A549 (cell line): ENCODE measurements around the gene TTC21A. TPM values are rescaled to one million over a fixed set of nuclear protein-coding genes. Genes with fewer than 3 reads are reported as not detected.

Source experiments
- ATAC-seq, 2 experiments: fragments of 200-7000 bp in 1 of 2; fragments of >200 bp in 1 of 2; cut with Nextera tagmentation in 1 of 2; cut with Tn5 transposase in 1 of 2; 3 replicates each; pipeline versions ENCODE4 v1.8.0 to v1.9.1; 2018 to 2020; ENCODE audit warnings: mild to moderate bottlenecking in 1 of 2, moderate library complexity in 1 of 2
- CTCF ChIA-PET: fragments of 300-600 bp; sonication (Branson Sonifier 250); formaldehyde crosslinking; extraction: SDS; loops from one replicate; lab custom pipeline; 2021; ENCODE audit warnings: antibody characterized with exemption, inconsistent platforms; lab: Yijun Ruan, JAX
- POLR2A ChIA-PET: fragments of 350-600 bp; formaldehyde crosslinking; extraction: SDS; loops from one replicate; lab custom pipeline; 2021; ENCODE audit warnings: antibody characterized with exemption, inconsistent platforms; lab: Yijun Ruan, JAX
- DNase-seq, 2 experiments: peaks; one replicate each; pipeline versions ENCODE4 v3.0.0 to v3.0.0-alpha.2; 2011 to 2016; ENCODE audit warnings: low read depth in 1 of 2, low spot score in 1 of 2
- FAIRE-seq: peaks from 2 replicates; lab custom pipeline; 2011; peaks lifted over from hg19 to GRCh38; lab: Jason Lieb, UNC
- H3K27ac ChIP-seq, 2 experiments: fragments of >200 bp; sonication (Bioruptor Twin); formaldehyde crosslinking; 3 replicates each; pipeline ENCODE4 v1.5.1; 2016 to 2017
- H3K4me1 ChIP-seq: fragments of >200 bp; sonication (Bioruptor Twin); formaldehyde crosslinking; 3 replicates; pipeline ENCODE4 v1.6.1; 2016
- H3K4me2 ChIP-seq: fragments of >200 bp; sonication (Bioruptor Twin); formaldehyde crosslinking; 3 replicates; pipeline ENCODE4 v1.6.1; 2016
- H3K4me3 ChIP-seq: fragments of >200 bp; sonication (Bioruptor Twin); formaldehyde crosslinking; 3 replicates; pipeline ENCODE4 v1.5.1; 2016
- H3K9me3 ChIP-seq: fragments of >200 bp; sonication (Bioruptor Twin); formaldehyde crosslinking; 3 replicates; pipeline ENCODE4 v1.6.1; 2016
- CEBPB ChIP-seq, 2 experiments: fragments of >200 bp in 1 of 2; sonication (Bioruptor Twin) in 1 of 2; formaldehyde crosslinking in 1 of 2; IDR thresholded peaks; 2 replicates each; pipeline ENCODE4 v1.6.1; 2012 to 2016
- CHD4 ChIP-seq: fragments of 200-600 bp; sonication (generic); IDR thresholded peaks from 2 replicates; pipeline ENCODE4 v1.6.1; 2016; ENCODE audit warnings: antibody characterized with exemption, mild to moderate bottlenecking, borderline replicate concordance
- EHMT2 ChIP-seq: fragments of 200-600 bp; sonication (generic); IDR thresholded peaks from 2 replicates; pipeline ENCODE4 v1.6.1; 2016; ENCODE audit warnings: antibody characterized with exemption, low read depth, mild to moderate bottlenecking, moderate library complexity
- HDAC2 ChIP-seq: fragments of 200-600 bp; sonication (generic); IDR thresholded peaks from 2 replicates; pipeline ENCODE4 v1.6.1; 2016
- HOXB13 ChIP-seq: fragments of 250-450 bp; sonication (Bioruptor Pico); IDR thresholded peaks from 2 replicates; pipeline ENCODE4 v1.5.0; 2020; ENCODE audit warnings: low read depth, mild to moderate bottlenecking, moderate library complexity
- JUN ChIP-seq, 2 experiments: fragments of >200 bp; sonication (Bioruptor Twin); formaldehyde crosslinking; IDR thresholded peaks; 2 replicates in 1 of 2; 3 replicates in 1 of 2; pipeline ENCODE4 v1.6.1; 2016 to 2017
- JUNB ChIP-seq: fragments of >200 bp; sonication (Bioruptor Twin); formaldehyde crosslinking; IDR thresholded peaks from 2 replicates; pipeline ENCODE4 v1.6.1; 2016
- KDM1A ChIP-seq: fragments of 200-600 bp; sonication (generic); IDR thresholded peaks from 2 replicates; pipeline ENCODE4 v1.6.1; 2016; ENCODE audit warnings: low read depth, mild to moderate bottlenecking
- MAFK ChIP-seq: fragments of 450-650 bp; IDR thresholded peaks from 2 replicates; pipeline ENCODE4 v1.6.1; 2014; ENCODE audit not compliant: partially characterized antibody
- PHF8 ChIP-seq: fragments of 200-600 bp; sonication (generic); IDR thresholded peaks from 2 replicates; pipeline ENCODE4 v1.6.1; 2016; ENCODE audit warnings: low read depth, mild to moderate bottlenecking, antibody characterized with exemption, moderate library complexity, borderline replicate concordance
- POLR2A ChIP-seq: IDR thresholded peaks from 2 replicates; pipeline ENCODE4 v1.6.1; 2012; ENCODE audit warnings: mild to moderate bottlenecking, low read length
- RAD21 ChIP-seq, 2 experiments: fragments of >200 bp in 1 of 2; sonication (Bioruptor Twin) in 1 of 2; formaldehyde crosslinking in 1 of 2; IDR thresholded peaks in 1 of 2; conservative IDR thresholded peaks in 1 of 2; 2 replicates in 1 of 2; 3 replicates in 1 of 2; pipeline ENCODE4 v1.6.1; 2012 to 2018; ENCODE audit warnings: inconsistent platforms in 1 of 2
- RARB ChIP-seq: fragments of 250-450 bp; sonication (Bioruptor Pico); IDR thresholded peaks from 2 replicates; pipeline ENCODE4 v1.8.0; 2021; ENCODE audit warnings: mild to moderate bottlenecking, moderate library complexity
- RCOR1 ChIP-seq: fragments of 150-350 bp; IDR thresholded peaks from 2 replicates; pipeline ENCODE4 v1.6.1; 2014; ENCODE audit warnings: antibody characterized with exemption, low read length, low read depth
- RFX5 ChIP-seq: fragments of 450-650 bp; IDR thresholded peaks from 2 replicates; pipeline ENCODE4 v1.7.1; 2014; ENCODE audit warnings: antibody characterized with exemption, mild to moderate bottlenecking, moderate library complexity
- SMC3 ChIP-seq: fragments of >200 bp; sonication (Bioruptor Twin); formaldehyde crosslinking; IDR thresholded peaks from 3 replicates; pipeline ENCODE4 v1.6.1; 2018; ENCODE audit warnings: inconsistent platforms
- ZC3H11A ChIP-seq: fragments of 450-650 bp; IDR thresholded peaks from 2 replicates; pipeline ENCODE4 v1.6.1; 2014; ENCODE audit warnings: antibody characterized with exemption, mild to moderate bottlenecking
- ZSCAN20 ChIP-seq: fragments of 250-450 bp; sonication (Bioruptor Pico); IDR thresholded peaks from 2 replicates; pipeline ENCODE4 v1.8.0; 2022; ENCODE audit warnings: mild to moderate bottlenecking, moderate library complexity
- WGBS: methylation state at CpG from one replicate; pipeline ENCODE4 v1.1.6; 2017; ENCODE audit errors: missing lambda C conversion rate; 5-methylcytosine and 5-hydroxymethylcytosine counted together
- polyA plus RNA-seq, 4 experiments: library from polyadenylated mRNA; depleted of rRNA in 3 of 4; stranded (reverse); fragments of >200 nt; fragmentation: RNase III in 1 of 4; extraction: RNeasy Plus Mini Kit Qiagen cat#74134 plus additional on column Dnase treatment in 1 of 4; gene quantifications; 2 replicates in 3 of 4; 3 replicates in 1 of 4; pipeline ENCODE4 v1.2.3, GENCODE V29; 2011 to 2017
- TF ChIP-seq, protein P1 (sequence below): fragments of 150-350 bp; IDR thresholded peaks from 2 replicates; pipeline ENCODE4 v1.6.1; 2014; ENCODE audit warnings: low read depth, mild to moderate bottlenecking, low read length
- TF ChIP-seq, protein P2 (sequence below): fragments of 250-450 bp; sonication (Bioruptor Pico); IDR thresholded peaks from 2 replicates; pipeline ENCODE4 v1.5.0; 2021; ENCODE audit warnings: mild to moderate bottlenecking, moderate library complexity, borderline replicate concordance
- TF ChIP-seq, protein P3 (sequence below): fragments of >200 bp; sonication (Bioruptor Twin); formaldehyde crosslinking; IDR thresholded peaks from 3 replicates; pipeline ENCODE4 v1.5.1; 2016
- TF ChIP-seq, protein P4 (sequence below): IDR thresholded peaks from 2 replicates; pipeline ENCODE4 v1.6.1; 2012; ENCODE audit warnings: low read depth, borderline replicate concordance
- TF ChIP-seq, protein P5 (sequence below): fragments of 200-600 bp; sonication (generic); IDR thresholded peaks from 2 replicates; pipeline ENCODE4 v1.6.1; 2016; ENCODE audit warnings: antibody characterized with exemption, mild to moderate bottlenecking, moderate library complexity

Gene TTC21A
- polyA plus RNA-seq, 2 of the 4 experiments (the other 2 are of a cell fraction): 1.1 to 1.4 TPM

DNA sequence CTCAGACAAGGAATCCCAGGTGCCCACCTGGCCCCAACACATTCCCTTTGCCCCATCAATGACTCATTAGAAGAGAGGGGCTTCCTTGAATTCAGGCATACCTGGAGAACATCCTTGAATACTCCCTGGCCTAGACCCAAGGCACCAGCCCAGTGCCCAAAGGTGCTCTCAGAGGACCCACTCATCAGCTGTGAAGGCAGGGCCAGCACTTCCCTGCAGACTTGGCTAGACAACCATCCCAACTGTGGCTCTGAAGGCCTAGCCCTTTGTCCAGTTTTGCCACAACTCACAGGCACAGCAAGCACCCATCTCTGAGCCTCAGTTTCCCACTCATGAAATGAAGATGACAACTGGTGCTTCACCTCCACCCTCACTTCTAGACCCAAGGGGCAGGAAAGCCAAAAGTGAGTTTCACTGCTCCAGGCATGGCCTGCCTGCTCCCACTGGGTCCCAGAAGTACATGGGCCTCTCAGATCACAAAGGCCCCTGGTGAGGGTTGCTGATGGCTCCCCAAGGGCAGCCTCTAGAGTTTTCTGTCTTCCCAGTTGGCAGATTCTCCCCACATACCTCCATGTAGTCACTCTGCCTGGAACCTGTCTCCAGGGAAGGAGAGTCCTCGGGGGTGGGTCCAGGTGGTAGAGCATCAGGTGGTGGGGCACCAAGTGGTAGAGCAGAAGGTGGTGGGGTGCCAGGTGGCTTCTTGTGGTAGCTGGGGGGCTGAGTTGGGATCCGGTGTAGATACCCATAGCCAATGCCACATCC lies 7.6 kb upstream of the TTC21A start:
- ChIA-PET CTCF (interaction anchor here (1.0 to 14.1 kb wide), 5 partner anchors 9 to 190 kb away, joined by 3 to 164 read pairs (median 4); no protein-coding TSS in a partner anchor), POLR2A (no interaction called here)

DNA sequence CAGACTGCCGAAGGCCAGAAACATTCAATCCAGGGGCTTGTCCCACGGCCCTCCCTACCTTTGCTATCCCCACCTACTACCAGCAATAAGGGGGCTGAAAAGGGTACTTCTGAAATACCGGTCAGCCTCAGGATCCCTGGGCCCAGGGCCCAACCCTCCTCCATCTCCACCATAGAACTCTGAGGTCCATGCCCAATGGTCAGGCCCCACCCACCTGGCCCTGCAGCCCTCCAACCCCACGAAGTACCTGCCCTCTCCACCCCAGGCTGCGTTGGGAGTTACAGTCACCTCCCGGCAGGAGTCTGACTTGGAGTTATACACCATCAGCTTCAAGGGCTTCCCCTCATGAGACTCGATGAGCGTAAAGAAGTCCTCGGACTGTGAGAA lies 7.0 kb upstream of the TTC21A start:
- FAIRE-seq (no peak), ATAC-seq (no peak), DNase-seq (no peak)
- POLR2A ChIA-PET: no interaction called here
- no peak overlapping the region for H3K27ac ChIP-seq
- H3K4me3 ChIP-seq: no peak overlapping the region
- H3K9me3 ChIP-seq: no peaks in the 10 kb centered on the region
- H3K4me2 ChIP-seq: no peak overlapping the region
- 93% methylated on average over 9 of the region's 9 CpGs for WGBS
- TF ChIP-seq JUNB: no peak
- no peak for TF ChIP-seq CEBPB (IDR thresholded peaks at IDR 0.05)
- no peak for TF ChIP-seq HOXB13 (CRISPR knock-in tag)
- TF ChIP-seq POLR2A: no peak
- TF ChIP-seq, protein P1, sequence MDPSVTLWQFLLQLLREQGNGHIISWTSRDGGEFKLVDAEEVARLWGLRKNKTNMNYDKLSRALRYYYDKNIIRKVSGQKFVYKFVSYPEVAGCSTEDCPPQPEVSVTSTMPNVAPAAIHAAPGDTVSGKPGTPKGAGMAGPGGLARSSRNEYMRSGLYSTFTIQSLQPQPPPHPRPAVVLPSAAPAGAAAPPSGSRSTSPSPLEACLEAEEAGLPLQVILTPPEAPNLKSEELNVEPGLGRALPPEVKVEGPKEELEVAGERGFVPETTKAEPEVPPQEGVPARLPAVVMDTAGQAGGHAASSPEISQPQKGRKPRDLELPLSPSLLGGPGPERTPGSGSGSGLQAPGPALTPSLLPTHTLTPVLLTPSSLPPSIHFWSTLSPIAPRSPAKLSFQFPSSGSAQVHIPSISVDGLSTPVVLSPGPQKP: no peak
- TF ChIP-seq RAD21 (conservative IDR thresholded peaks at IDR 0.05 in 1 of 2, IDR thresholded peaks at IDR 0.05 in 1 of 2): no peak
- TF ChIP-seq HDAC2: no peak
- no peak for TF ChIP-seq SMC3
- TF ChIP-seq, protein P2, sequence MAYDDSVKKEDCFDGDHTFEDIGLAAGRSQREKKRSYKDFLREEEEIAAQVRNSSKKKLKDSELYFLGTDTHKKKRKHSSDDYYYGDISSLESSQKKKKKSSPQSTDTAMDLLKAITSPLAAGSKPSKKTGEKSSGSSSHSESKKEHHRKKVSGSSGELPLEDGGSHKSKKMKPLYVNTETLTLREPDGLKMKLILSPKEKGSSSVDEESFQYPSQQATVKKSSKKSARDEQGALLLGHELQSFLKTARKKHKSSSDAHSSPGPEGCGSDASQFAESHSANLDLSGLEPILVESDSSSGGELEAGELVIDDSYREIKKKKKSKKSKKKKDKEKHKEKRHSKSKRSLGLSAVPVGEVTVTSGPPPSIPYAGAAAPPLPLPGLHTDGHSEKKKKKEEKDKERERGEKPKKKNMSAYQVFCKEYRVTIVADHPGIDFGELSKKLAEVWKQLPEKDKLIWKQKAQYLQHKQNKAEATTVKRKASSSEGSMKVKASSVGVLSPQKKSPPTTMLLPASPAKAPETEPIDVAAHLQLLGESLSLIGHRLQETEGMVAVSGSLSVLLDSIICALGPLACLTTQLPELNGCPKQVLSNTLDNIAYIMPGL (CRISPR knock-in tag): no peak
- TF ChIP-seq MAFK: no peak
- TF ChIP-seq PHF8: no peak
- TF ChIP-seq KDM1A: no peak
- TF ChIP-seq, protein P3, sequence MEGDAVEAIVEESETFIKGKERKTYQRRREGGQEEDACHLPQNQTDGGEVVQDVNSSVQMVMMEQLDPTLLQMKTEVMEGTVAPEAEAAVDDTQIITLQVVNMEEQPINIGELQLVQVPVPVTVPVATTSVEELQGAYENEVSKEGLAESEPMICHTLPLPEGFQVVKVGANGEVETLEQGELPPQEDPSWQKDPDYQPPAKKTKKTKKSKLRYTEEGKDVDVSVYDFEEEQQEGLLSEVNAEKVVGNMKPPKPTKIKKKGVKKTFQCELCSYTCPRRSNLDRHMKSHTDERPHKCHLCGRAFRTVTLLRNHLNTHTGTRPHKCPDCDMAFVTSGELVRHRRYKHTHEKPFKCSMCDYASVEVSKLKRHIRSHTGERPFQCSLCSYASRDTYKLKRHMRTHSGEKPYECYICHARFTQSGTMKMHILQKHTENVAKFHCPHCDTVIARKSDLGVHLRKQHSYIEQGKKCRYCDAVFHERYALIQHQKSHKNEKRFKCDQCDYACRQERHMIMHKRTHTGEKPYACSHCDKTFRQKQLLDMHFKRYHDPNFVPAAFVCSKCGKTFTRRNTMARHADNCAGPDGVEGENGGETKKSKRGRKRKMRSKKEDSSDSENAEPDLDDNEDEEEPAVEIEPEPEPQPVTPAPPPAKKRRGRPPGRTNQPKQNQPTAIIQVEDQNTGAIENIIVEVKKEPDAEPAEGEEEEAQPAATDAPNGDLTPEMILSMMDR: no peak
- TF ChIP-seq, all 56 proteins: peak for 0
- no peaks in the 10 kb centered on the region; the same call in 2 of the 3 replicates for H3K4me1 ChIP-seq
- CTCF ChIA-PET: interaction anchor here (1.0 to 14.1 kb wide), 6 partner anchors 9 to 190 kb away, joined by 3 to 164 read pairs (median 4); no protein-coding TSS in a partner anchor

More for the DNA sequence above, 7.6 kb upstream of the TTC21A start:
- WGBS: 92% methylated on average over 2 of the region's 2 CpGs
- ATAC-seq: no peak
- Histone ChIP-seq H3K4me2 (no peak overlapping the region), H3K4me1 (no peaks in the 10 kb centered on the region), H3K4me3 (no peak overlapping the region), H3K9me3 (no peaks in the 10 kb centered on the region), H3K27ac (no peak overlapping the region)
- TF ChIP-seq RCOR1: no peak
- TF ChIP-seq EHMT2: no peak
- TF ChIP-seq, protein P4, sequence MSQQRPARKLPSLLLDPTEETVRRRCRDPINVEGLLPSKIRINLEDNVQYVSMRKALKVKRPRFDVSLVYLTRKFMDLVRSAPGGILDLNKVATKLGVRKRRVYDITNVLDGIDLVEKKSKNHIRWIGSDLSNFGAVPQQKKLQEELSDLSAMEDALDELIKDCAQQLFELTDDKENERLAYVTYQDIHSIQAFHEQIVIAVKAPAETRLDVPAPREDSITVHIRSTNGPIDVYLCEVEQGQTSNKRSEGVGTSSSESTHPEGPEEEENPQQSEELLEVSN: no peak
- TF ChIP-seq RARB (CRISPR knock-in tag): no peak
- no peak for TF ChIP-seq RAD21 (conservative IDR thresholded peaks at IDR 0.05 in 1 of 2, IDR thresholded peaks at IDR 0.05 in 1 of 2)
- TF ChIP-seq ZSCAN20 (CRISPR knock-in tag): no peak
- TF ChIP-seq, protein P5, sequence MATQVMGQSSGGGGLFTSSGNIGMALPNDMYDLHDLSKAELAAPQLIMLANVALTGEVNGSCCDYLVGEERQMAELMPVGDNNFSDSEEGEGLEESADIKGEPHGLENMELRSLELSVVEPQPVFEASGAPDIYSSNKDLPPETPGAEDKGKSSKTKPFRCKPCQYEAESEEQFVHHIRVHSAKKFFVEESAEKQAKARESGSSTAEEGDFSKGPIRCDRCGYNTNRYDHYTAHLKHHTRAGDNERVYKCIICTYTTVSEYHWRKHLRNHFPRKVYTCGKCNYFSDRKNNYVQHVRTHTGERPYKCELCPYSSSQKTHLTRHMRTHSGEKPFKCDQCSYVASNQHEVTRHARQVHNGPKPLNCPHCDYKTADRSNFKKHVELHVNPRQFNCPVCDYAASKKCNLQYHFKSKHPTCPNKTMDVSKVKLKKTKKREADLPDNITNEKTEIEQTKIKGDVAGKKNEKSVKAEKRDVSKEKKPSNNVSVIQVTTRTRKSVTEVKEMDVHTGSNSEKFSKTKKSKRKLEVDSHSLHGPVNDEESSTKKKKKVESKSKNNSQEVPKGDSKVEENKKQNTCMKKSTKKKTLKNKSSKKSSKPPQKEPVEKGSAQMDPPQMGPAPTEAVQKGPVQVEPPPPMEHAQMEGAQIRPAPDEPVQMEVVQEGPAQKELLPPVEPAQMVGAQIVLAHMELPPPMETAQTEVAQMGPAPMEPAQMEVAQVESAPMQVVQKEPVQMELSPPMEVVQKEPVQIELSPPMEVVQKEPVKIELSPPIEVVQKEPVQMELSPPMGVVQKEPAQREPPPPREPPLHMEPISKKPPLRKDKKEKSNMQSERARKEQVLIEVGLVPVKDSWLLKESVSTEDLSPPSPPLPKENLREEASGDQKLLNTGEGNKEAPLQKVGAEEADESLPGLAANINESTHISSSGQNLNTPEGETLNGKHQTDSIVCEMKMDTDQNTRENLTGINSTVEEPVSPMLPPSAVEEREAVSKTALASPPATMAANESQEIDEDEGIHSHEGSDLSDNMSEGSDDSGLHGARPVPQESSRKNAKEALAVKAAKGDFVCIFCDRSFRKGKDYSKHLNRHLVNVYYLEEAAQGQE: no peak
- TF ChIP-seq CHD4: no peak
- TF ChIP-seq ZC3H11A: no peak
- TF ChIP-seq JUN (IDR thresholded peaks at IDR 0.05): no peak
- no peak for TF ChIP-seq RFX5
- no peak for FAIRE-seq
- DNase-seq: no peak
